HTR-8/SVneo (cell line): ENCODE results near the gene AP4M1.

Source experiments
- DNase-seq: peaks from one replicate; pipeline ENCODE4 v3.0.0; 2011; ENCODE audit warnings: low spot score, mixed read lengths; ENCODE audit not compliant: insufficient read length
- FAIRE-seq: peaks from 2 replicates; lab custom pipeline; 2011; peaks lifted over from hg19 to GRCh38; lab: Jason Lieb, UNC

The AP4M1 gene

GRCh38 chr7:100101016-100101862 is at the start of gene AP4M1, which contains the start of gene MCM7:
Gene AP4M1 (plus strand): TSS chr7:100101643. CDS start chr7:100101715, 72 bp downstream.
Gene MCM7 (minus strand): TSS chr7:100101397. CDS start chr7:100101294, 103 bp downstream.
- FAIRE-seq, result peak; percentile 77
- DNase-seq, result peak; percentile 93

- DNase-seq, result peak; percentile 33
- no peak for FAIRE-seq
Measured at GRCh38 chr7:100053215-100053614, 48.2 kb upstream of the AP4M1 start.

GRCh38 chr7:100057006-100057405 is 44.4 kb upstream of the AP4M1 start:
- DNase-seq (no peak), FAIRE-seq (no peak)

GRCh38 chr7:100059251-100059739 is 42.1 kb upstream of the AP4M1 start:
- FAIRE-seq, result no peak

GRCh38 chr7:100061518-100062193 is 39.8 kb upstream of the AP4M1 start:
- FAIRE-seq (no peak), DNase-seq (no peak)

More at GRCh38 chr7:100059251-100059739, 42.1 kb upstream of the AP4M1 start:
- no peak for DNase-seq

GRCh38 chr7:100063376-100063775 is 38.1 kb upstream of the AP4M1 start:
- FAIRE-seq, result no peak
- DNase-seq, result no peak

- DNase-seq (no peak), FAIRE-seq (no peak)
Measured at GRCh38 chr7:100064162-100064561, 37.3 kb upstream of the AP4M1 start.

GRCh38 chr7:100065452-100066186 is 35.8 kb upstream of the AP4M1 start:
- FAIRE-seq, result no peak
- no peak for DNase-seq

GRCh38 chr7:100066953-100067352 is 34.5 kb upstream of the AP4M1 start:
- FAIRE-seq (no peak), DNase-seq (no peak)

GRCh38 chr7:100069991-100070390 is 31.5 kb upstream of the AP4M1 start:
- DNase-seq (no peak), FAIRE-seq (no peak)

GRCh38 chr7:100071018-100071723 is 30.3 kb upstream of the AP4M1 start:
- FAIRE-seq (no peak), DNase-seq (no peak)

- DNase-seq (no peak), FAIRE-seq (no peak)
Measured at GRCh38 chr7:100072462-100072861, 29.0 kb upstream of the AP4M1 start.

- DNase-seq (no peak), FAIRE-seq (no peak)
Measured at GRCh38 chr7:100074841-100075240, 26.6 kb upstream of the AP4M1 start.

- DNase-seq (no peak), FAIRE-seq (no peak)
Measured at GRCh38 chr7:100075418-100075817, 26.0 kb upstream of the AP4M1 start.

- FAIRE-seq, result no peak
- DNase-seq, result no peak
Measured at GRCh38 chr7:100077205-100077604, 24.2 kb upstream of the AP4M1 start.

- FAIRE-seq (no peak), DNase-seq (no peak)
Measured at GRCh38 chr7:100079024-100079560, 22.4 kb upstream of the AP4M1 start.

GRCh38 chr7:100080907-100081534 is 20.4 kb upstream of the AP4M1 start:
- DNase-seq, result no peak
- FAIRE-seq, result no peak

GRCh38 chr7:100081535-100082102 is 19.8 kb upstream of the AP4M1 start, which contains the start of gene ZNF3:
Gene ZNF3 (minus strand): TSS chr7:100081723. CDS start chr7:100077357, 4,366 bp downstream.
- FAIRE-seq, result peak; percentile 83
- DNase-seq, result peak; percentile 91

GRCh38 chr7:100082978-100083377 is 18.5 kb upstream of the AP4M1 start:
- DNase-seq (no peak), FAIRE-seq (no peak)
